Activated CD4-positive, alpha-beta T cell treated with anti-CD3 and anti-CD28 coated beads, Interleukin-2, amount 10 ng/mL, durations not matched to agents 7 days and 5 days (primary cell): ENCODE measurements around the gene ANAPC13. TPM values are rescaled to one million over a fixed set of nuclear protein-coding genes. Genes with fewer than 3 reads are reported as not detected.
A peak's percentile ranks its signal among the peaks of the same experiment; 100 is the strongest.

ENCODE experiments used
- CTCF ChIA-PET: fragments of 350-600 bp; sonication (Branson Sonifier 250); formaldehyde crosslinking; loops from one replicate; lab custom pipeline; 2021; ENCODE audit warnings: antibody characterized with exemption; lab: Charles Lee
- POLR2A ChIA-PET: fragments of 350-600 bp; sonication (Branson Sonifier 250); formaldehyde crosslinking; loops from one replicate; lab custom pipeline; 2021; ENCODE audit warnings: antibody characterized with exemption; lab: Charles Lee
- DNase-seq: peaks from one replicate; pipeline ENCODE4 v3.0.0-alpha.2; 2020
- H3K27ac Mint-ChIP-seq: one replicate; pipeline ENCODE4 v1.8.0; 2021; ENCODE audit warnings: mild to moderate bottlenecking, moderate library complexity, mixed read lengths
- H3K27me3 Mint-ChIP-seq: one replicate; pipeline ENCODE4 v1.8.0; 2021; ENCODE audit warnings: mixed read lengths
- H3K36me3 Mint-ChIP-seq: one replicate; pipeline ENCODE4 v1.8.0; 2021; ENCODE audit warnings: low read depth, mixed read lengths
- H3K4me1 Mint-ChIP-seq: one replicate; pipeline ENCODE4 v1.8.0; 2021; ENCODE audit warnings: mixed read lengths
- H3K4me3 Mint-ChIP-seq: one replicate; pipeline ENCODE4 v1.8.0; 2021; ENCODE audit warnings: mild to moderate bottlenecking, moderate library complexity, mixed read lengths
- H3K9me3 Mint-ChIP-seq: one replicate; pipeline ENCODE4 v1.8.0; 2021; ENCODE audit warnings: mixed read lengths
- total RNA-seq, 2 experiments: library from RNA; stranded (reverse); gene quantifications; one replicate each; pipeline ENCODE4 v1.2.3, GENCODE V29; 2021

Gene ANAPC13
- total RNA-seq, 2 experiments from 2014 or later, result 33.5 to 36.5 TPM

DNA sequence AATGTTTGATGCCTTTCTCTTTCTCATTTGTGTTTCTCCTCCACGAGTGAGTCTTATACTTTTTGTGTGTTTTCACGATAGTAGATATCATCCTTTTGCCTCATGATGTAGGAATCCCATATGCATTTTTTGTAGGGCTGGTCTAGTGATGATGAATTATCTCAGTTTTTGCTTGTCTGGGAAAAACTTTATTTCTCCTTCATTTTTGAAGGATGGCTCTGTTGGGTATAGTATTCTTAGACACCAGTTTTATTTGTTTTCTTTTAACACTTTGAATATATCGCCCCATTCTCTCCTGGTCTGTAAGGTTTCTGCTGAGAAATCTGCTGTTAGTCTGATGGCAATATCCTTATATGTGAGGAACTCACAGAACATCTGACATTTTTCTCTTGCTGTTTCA, 18.3 kb upstream of the ANAPC13 start:
- ChIA-PET CTCF (interaction anchor here (0.6 to 0.8 kb wide), 2 partner anchors 18 to 690 kb away, joined by 3 to 5 read pairs; partner anchors contain the start of genes ANAPC13 and CEP63), POLR2A (no interaction called here)
- Mint-ChIP-seq H3K27me3 (no peaks in the 10 kb centered on the region), H3K4me3 (no peak overlapping the region), H3K9me3 (peaks cover 36% of the 10 kb centered on the region), H3K27ac (no peak overlapping the region), H3K4me1 (peaks cover 1% of the 10 kb centered on the region), H3K36me3 (peaks cover 82% of the 10 kb centered on the region)
- no peak for DNase-seq

DNA sequence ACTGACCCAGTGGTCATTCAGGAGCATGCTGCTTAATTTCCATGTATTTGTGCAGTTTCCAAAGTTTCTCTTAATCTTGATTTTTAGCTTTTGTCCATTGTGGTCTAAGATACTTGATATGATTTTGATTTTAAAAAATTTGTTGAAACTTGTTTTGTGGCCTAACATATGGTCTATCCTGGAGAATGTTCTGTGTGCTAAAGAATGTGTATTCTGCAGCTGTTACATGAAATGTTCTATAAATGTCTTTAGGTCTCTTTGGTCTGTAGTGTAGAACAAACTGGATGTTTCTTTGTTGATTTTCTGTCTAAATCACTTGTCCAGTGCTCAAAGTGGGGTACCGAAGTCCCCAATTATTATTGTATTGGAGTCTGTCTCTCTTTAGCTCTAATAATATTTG, 17.5 kb upstream of the ANAPC13 start:
- H3K27me3 Mint-ChIP-seq, result no peaks in the 10 kb centered on the region
- H3K4me3 Mint-ChIP-seq, result no peak overlapping the region
- peaks cover 6% of the 10 kb centered on the region for H3K4me1 Mint-ChIP-seq
- CTCF ChIA-PET, result interaction anchor here (0.6 kb wide), 1 partner anchor 690 kb away, joined by 3 read pairs; no protein-coding TSS in a partner anchor
- POLR2A ChIA-PET, result no interaction called here
- H3K36me3 Mint-ChIP-seq, result peaks cover 82% of the 10 kb centered on the region
- H3K9me3 Mint-ChIP-seq, result peaks cover 34% of the 10 kb centered on the region
- DNase-seq, result no peak
- H3K27ac Mint-ChIP-seq, result no peak overlapping the region

DNA sequence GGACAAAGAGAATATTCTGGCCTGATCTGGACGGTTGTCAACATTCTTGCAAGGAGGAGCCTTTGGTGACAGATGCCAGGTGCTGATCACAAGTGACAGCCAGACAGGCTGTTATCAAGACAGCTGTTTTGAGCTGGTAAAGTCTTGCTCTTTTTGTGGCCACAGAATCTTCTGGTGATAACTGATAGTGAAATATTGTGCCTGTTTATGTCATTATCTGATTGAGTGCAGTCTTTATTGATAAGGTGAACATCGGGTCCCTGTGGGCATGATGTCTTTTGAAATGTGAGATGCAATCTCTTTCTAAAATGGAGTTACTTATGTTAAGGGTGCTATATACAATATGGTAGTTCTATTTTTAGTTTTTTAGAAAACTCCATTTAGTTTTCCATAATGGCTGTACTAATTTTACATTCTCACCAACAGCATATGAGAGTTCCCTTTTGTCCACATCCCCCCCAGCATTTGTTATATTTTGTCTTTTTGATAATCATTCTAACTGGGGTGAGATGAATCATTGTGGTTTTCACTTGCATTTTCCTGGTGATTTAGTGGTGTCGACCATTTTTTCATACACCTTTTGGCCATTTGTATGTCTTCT, 10.8 kb upstream of the ANAPC13 start:
- Mint-ChIP-seq H3K4me1 (peaks cover 30% of the 10 kb centered on the region), H3K27ac (no peak overlapping the region), H3K36me3 (peaks cover 57% of the 10 kb centered on the region), H3K4me3 (no peak overlapping the region), H3K9me3 (peaks cover 7% of the 10 kb centered on the region), H3K27me3 (no peaks in the 10 kb centered on the region)
- no peak for DNase-seq
- ChIA-PET POLR2A (no interaction called here), CTCF (no interaction called here)

DNA sequence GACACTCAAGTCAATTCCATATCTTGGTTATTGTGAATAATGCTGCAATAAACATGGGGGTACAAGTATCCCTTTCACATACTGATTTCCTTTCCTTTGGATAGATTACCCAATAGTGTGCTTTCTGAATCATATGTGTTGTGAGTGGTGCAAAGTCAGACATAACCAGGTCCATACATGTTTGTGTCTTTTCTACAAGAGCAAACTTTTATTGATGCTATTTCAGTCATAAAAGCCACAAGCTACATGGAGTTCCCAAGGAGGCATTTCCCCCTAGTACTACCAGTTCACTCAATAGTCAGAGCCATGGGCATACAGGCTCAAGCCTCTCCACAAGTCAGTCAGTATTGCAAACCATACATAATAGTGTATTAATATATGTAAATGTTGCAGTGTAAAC, 10.2 kb upstream of the ANAPC13 start:
- Mint-ChIP-seq H3K4me3 (no peak overlapping the region), H3K27me3 (no peaks in the 10 kb centered on the region), H3K27ac (no peak overlapping the region), H3K4me1 (peaks cover 29% of the 10 kb centered on the region), H3K9me3 (peaks cover 3% of the 10 kb centered on the region), H3K36me3 (peaks cover 52% of the 10 kb centered on the region)
- CTCF ChIA-PET, result no interaction called here
- DNase-seq, result no peak
- POLR2A ChIA-PET, result no interaction called here

DNA sequence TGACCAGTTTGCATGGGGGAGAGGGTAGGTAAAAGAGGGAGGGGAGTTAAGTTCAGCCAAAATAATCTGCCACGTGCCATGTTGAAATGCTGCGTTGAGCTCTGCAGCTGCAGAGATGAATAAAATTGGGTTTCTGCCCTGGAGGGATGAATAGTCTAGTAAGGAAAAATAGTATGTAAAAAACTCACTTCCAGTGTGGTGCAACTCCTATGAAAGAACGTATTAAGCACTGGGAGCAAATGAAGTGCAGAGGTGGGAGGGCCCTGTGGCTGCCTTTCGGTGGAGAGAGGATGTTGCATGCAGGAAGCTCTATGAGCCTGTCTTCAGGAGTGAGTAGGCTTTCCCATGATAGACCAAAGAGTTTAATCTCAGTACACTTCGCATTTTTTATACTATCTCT, 8.7 kb upstream of the ANAPC13 start:
- H3K4me3 Mint-ChIP-seq, result no peak overlapping the region
- ChIA-PET POLR2A (no interaction called here), CTCF (no interaction called here)
- H3K9me3 Mint-ChIP-seq, result no peaks in the 10 kb centered on the region
- H3K27ac Mint-ChIP-seq, result no peak overlapping the region
- H3K4me1 Mint-ChIP-seq, result peaks cover 28% of the 10 kb centered on the region
- no peaks in the 10 kb centered on the region for H3K27me3 Mint-ChIP-seq
- peaks cover 42% of the 10 kb centered on the region for H3K36me3 Mint-ChIP-seq
- no peak for DNase-seq

DNA sequence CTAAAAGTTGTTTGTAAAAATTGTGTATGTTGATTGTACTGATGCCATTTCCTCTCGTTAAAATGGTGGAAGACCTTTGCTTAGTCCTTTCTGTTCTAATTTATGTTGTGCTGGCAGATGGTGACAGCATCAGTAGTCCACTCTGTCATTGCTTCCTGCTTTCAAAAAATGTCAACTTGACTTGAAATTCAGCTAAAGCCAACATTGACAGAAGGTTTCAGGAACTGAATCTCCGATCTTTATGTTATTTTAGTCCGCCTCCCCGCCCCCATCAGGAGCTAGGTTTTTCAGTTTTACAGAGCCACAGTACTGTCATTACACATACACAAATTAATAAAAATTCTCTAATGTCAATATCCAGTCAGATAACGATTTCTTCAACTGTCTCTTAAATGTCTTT, 1.6 kb upstream of the ANAPC13 start:
- no peak for DNase-seq
- H3K4me3 Mint-ChIP-seq, result peak overlapping the region; percentile 96
- CTCF ChIA-PET, result interaction anchor here (0.5 to 1.0 kb wide), 2 partner anchors 45 to 845 kb away, joined by 4 read pairs; no protein-coding TSS in a partner anchor
- H3K27me3 Mint-ChIP-seq, result no peaks in the 10 kb centered on the region
- POLR2A ChIA-PET, result no interaction called here
- peaks cover 46% of the 10 kb centered on the region for H3K4me1 Mint-ChIP-seq
- H3K36me3 Mint-ChIP-seq, result peaks cover 25% of the 10 kb centered on the region
- peak overlapping the region; percentile 99 for H3K27ac Mint-ChIP-seq
- no peaks in the 10 kb centered on the region for H3K9me3 Mint-ChIP-seq

DNA sequence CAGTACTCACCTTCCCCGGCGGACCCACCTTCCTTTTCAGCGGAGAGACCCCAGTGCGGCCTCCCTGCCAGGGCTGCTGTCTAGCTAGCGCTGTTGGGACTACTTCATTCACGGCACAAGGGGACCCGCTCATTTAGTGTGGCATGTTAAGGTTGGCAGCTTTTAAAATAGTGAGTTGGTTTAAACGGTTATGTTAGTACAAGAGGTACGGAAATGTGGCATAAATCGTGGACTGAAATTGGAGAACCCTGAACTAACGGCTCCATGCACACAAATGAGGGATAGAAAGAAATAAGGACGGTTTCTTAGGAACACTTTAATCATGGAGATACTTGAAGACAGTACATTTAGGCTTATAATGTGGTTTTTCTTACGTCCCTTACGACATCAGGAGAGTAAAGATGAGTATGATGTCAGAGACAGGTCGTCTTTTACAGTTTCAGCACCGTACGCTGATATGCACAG, 824 bp upstream of the ANAPC13 start:
- CTCF ChIA-PET, result interaction anchor here (0.6 to 1.7 kb wide), 3 partner anchors 9 to 819 kb away, joined by 3 to 7 read pairs (median 3); no protein-coding TSS in a partner anchor
- peak overlapping the region; percentile 96 for H3K4me3 Mint-ChIP-seq
- POLR2A ChIA-PET, result no interaction called here

DNA sequence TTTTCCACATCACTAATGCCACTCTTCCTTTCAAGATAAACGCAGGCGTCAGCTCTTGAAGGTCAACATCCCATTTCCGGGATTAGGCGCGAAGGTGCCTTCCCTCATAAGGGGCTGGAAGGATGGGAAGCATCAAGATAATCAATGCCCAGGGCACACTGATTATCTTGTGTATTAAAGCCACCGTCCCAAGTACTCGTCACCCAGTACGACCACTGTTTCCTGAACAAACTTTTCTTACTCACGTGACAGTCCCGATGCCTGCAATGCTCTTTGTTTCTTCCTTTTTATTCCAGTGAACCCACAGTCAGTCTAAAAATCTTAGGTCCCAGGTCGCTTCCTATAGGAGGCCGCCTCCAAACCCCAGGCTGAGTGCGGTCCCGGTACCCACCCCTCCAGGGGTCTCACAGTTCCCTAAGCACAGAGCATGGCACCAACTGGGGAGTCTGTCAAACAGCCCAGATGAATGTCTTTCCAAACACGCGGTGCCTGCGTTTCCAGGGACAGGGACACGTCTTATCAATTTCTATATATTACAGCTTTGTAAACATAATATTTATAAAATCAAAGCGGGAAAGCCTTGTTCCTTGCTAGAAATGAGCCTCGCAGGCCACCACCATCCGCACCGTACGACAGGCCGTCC, 589 bp downstream of the ANAPC13 start:
- Mint-ChIP-seq H3K36me3 (peaks cover 35% of the 10 kb centered on the region), H3K4me1 (peaks cover 47% of the 10 kb centered on the region), H3K4me3 (peak overlapping the region; percentile 96), H3K27ac (peak overlapping the region; percentile 99), H3K27me3 (no peaks in the 10 kb centered on the region), H3K9me3 (no peaks in the 10 kb centered on the region)
- ChIA-PET CTCF (interaction anchor here (0.7 to 1.7 kb wide), 3 partner anchors 8 to 19 kb away, joined by 3 to 7 read pairs (median 5); no protein-coding TSS in a partner anchor), POLR2A (interaction anchor here (1.2 kb wide), 1 partner anchor 235 kb away, joined by 3 read pairs; the partner anchor contains the start of gene RYK)
- DNase-seq, result no peak

More for the DNA sequence above, 824 bp upstream of the ANAPC13 start:
- Mint-ChIP-seq H3K27ac (peak overlapping the region; percentile 99), H3K9me3 (no peaks in the 10 kb centered on the region), H3K4me1 (peaks cover 47% of the 10 kb centered on the region), H3K27me3 (no peaks in the 10 kb centered on the region), H3K36me3 (peaks cover 29% of the 10 kb centered on the region)
- DNase-seq, result peak; percentile 33

DNA sequence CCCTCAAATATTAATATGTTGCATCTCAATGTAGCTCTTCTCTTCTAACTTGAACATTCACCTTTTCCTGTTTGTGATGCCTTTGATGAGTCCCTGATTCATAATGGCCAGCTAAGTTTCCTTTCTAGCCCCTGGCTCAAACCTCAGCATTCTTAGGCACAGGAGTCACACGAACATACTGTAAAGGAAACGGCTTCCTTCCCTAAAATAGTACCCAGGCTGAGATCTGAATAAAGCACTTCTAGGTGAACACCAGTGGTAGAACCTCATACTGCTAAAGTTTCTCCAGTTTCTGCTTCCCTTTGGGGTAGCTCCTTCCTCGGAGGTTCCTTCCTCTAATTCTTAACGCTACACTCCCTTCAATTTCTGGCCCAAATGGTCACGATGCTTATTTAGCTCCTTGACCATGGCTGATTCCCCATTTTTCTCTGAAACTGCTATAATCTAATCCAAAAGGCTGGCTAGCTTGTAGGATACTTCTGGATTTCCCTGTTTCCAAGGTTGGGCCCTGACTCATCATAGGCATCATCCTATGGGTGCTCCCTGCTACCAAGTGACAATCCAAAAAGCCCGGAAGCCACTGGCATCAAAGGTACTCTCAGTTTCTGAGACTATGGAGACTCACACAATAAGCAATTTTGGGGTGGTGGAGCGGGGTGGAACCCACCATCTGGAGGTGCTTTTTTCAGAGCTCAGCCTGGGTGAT, 2.4 kb downstream of the ANAPC13 start:
- H3K36me3 Mint-ChIP-seq, result peaks cover 41% of the 10 kb centered on the region
- peak overlapping the region; percentile 96 for H3K4me3 Mint-ChIP-seq
- POLR2A ChIA-PET, result no interaction called here

DNA sequence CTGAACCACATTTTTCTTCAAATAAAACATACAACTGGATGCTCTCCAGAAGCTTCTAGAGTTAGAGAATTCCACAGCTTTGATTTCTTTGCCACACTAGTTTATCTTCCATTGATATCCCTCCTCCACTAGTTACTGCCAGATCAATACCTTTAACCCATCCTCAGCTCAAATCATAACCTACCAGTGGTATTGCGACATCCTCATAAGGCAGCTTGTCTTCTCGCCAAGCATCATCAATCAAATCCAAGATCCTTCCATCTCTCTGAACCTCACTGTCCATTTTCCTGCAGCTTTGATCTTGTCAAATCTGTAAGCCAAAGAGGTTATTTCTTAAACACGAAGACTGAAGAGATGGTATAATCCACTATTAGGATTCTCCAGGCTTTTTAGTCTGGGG, 3.2 kb downstream of the ANAPC13 start:
- Mint-ChIP-seq H3K27me3 (no peaks in the 10 kb centered on the region), H3K36me3 (peaks cover 44% of the 10 kb centered on the region), H3K27ac (no peak overlapping the region), H3K9me3 (no peaks in the 10 kb centered on the region), H3K4me1 (peaks cover 35% of the 10 kb centered on the region), H3K4me3 (no peak overlapping the region)
- ChIA-PET CTCF (interaction anchor here (0.9 to 2.9 kb wide), 4 partner anchors 9 to 290 kb away, joined by 3 to 10 read pairs (median 4); no protein-coding TSS in a partner anchor), POLR2A (no interaction called here)
- DNase-seq, result no peak

More for the DNA sequence above, 2.4 kb downstream of the ANAPC13 start:
- DNase-seq, result no peak
- Mint-ChIP-seq H3K27ac (peak overlapping the region; percentile 67), H3K27me3 (no peaks in the 10 kb centered on the region), H3K4me1 (peaks cover 42% of the 10 kb centered on the region), H3K9me3 (no peaks in the 10 kb centered on the region)
- CTCF ChIA-PET, result interaction anchor here (0.9 to 2.9 kb wide), 7 partner anchors 8 to 290 kb away, joined by 3 to 10 read pairs (median 3); no protein-coding TSS in a partner anchor

DNA sequence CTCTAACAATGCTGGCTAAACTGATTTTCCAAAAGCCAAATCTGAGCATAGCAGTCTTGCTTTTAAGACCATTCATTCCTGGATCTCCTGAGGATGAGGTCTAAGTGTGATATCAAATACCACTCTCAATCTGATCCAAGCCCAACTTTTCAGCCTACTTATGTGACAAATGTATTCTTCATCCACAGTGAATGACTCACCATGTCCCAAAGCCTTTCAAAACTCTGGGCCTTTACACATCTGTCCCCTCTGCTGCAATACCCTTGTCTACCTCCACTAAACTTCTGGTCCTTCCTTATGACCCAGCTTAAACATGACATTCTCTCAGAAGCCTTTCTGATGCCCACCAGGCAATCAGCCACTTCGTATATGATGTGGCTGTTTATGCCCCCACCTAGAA, 4.6 kb downstream of the ANAPC13 start:
- no peak for DNase-seq
- peaks cover 55% of the 10 kb centered on the region for H3K36me3 Mint-ChIP-seq
- no peaks in the 10 kb centered on the region for H3K27me3 Mint-ChIP-seq
- ChIA-PET CTCF (interaction anchor here (2.9 kb wide), 1 partner anchor 8 kb away, joined by 10 read pairs; no protein-coding TSS in a partner anchor), POLR2A (no interaction called here)
- H3K4me1 Mint-ChIP-seq, result peaks cover 26% of the 10 kb centered on the region
- no peak overlapping the region for H3K4me3 Mint-ChIP-seq
- no peaks in the 10 kb centered on the region for H3K9me3 Mint-ChIP-seq
- H3K27ac Mint-ChIP-seq, result no peak overlapping the region

DNA sequence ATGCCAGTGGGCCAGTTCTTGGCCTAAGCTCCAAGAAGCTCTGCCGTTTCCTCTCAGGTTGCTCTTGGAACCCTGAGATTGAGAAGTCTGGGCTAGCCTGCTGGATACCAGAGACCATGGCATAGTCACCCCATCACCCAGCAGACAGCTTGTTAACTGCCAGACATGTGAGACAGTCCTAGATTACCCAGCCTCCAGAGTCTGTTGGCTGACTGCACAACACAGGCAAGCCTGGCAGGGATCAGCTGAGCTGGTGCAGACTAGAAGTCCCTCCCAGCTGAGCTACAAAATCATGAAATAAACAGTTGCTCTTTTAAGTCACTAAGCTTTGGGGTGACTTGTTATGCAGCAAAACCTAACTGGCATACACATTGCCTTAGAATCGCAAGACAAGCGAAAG, 5.2 kb downstream of the ANAPC13 start:
- Mint-ChIP-seq H3K27me3 (no peaks in the 10 kb centered on the region), H3K36me3 (peaks cover 55% of the 10 kb centered on the region), H3K4me3 (no peak overlapping the region), H3K27ac (no peak overlapping the region), H3K4me1 (peaks cover 26% of the 10 kb centered on the region), H3K9me3 (no peaks in the 10 kb centered on the region)
- ChIA-PET CTCF (interaction anchor here (0.9 kb wide), 1 partner anchor 268 kb away, joined by 4 read pairs; no protein-coding TSS in a partner anchor), POLR2A (no interaction called here)
- DNase-seq, result no peak
